IMR-90 (cell line): ENCODE results near the gene SMIM10L1. TPM values are rescaled to one million over a fixed set of nuclear protein-coding genes. Genes with fewer than 3 reads are reported as not detected.

Experiments
- ATAC-seq: fragments of 200-7000 bp; cut with Tn5 transposase; 2 replicates; pipeline ENCODE4 v1.9.1; 2020; ENCODE audit warnings: low read depth, mild to moderate bottlenecking, moderate library complexity
- BruUV-seq: library from RNA; stranded (reverse); fragments of 400-500 nt; replicated peaks from 2 replicates; lab custom pipeline; 2021; lab: Mats Ljungman, UMichigan
- CTCF ChIA-PET: fragments of 300-600 bp; formaldehyde crosslinking; extraction: SDS; loops from one replicate; lab custom pipeline; 2021; ENCODE audit warnings: antibody characterized with exemption; lab: Yijun Ruan, JAX
- POLR2A ChIA-PET: fragments of 300-600 bp; sonication (Branson Sonifier 250); formaldehyde crosslinking; loops from one replicate; lab custom pipeline; 2022; ENCODE audit warnings: antibody characterized with exemption; ENCODE audit not compliant: unreplicated experiment; lab: Charles Lee
- DNase-seq: peaks from one replicate; pipeline ENCODE4 v3.0.0; 2013
- H2AFZ ChIP-seq: replicated peaks from 2 replicates; pipeline ENCODE3; 2013; ENCODE audit warnings: low read length, mild to moderate bottlenecking; ENCODE audit not compliant: poor library complexity
- H2AK5ac ChIP-seq: 2 replicates; pipeline ENCODE4 v1.6.1; 2013; ENCODE audit warnings: low read depth, low read length, inconsistent platforms
- H2AK9ac ChIP-seq: replicated peaks from 2 replicates; pipeline ENCODE3; 2013; ENCODE audit warnings: mild to moderate bottlenecking, low read depth, low read length, moderate library complexity; ENCODE audit not compliant: poor library complexity
- H2BK120ac ChIP-seq: 2 replicates; pipeline ENCODE4 v1.6.1; 2013; ENCODE audit warnings: low read depth, low read length, inconsistent platforms
- H2BK15ac ChIP-seq: 3 replicates; pipeline ENCODE4 v1.6.1; 2013; ENCODE audit warnings: low read depth, low read length, inconsistent platforms
- H2BK20ac ChIP-seq: 2 replicates; pipeline ENCODE4 v1.6.1; 2013; ENCODE audit warnings: low read depth, mild to moderate bottlenecking, inconsistent platforms, low read length, moderate library complexity
- H2BK5ac ChIP-seq: 2 replicates; pipeline ENCODE4 v1.6.1; 2013; ENCODE audit warnings: mild to moderate bottlenecking, low read depth, low read length, inconsistent platforms; ENCODE audit not compliant: poor library complexity, severe bottlenecking
- H3K14ac ChIP-seq: replicated peaks from 2 replicates; pipeline ENCODE4 v1.6.1; 2013; ENCODE audit warnings: low read depth, low read length, inconsistent platforms
- H3K18ac ChIP-seq: 2 replicates; pipeline ENCODE4 v1.6.1; 2013; ENCODE audit warnings: low read depth, low read length, control low read depth
- H3K23ac ChIP-seq: 2 replicates; pipeline ENCODE4 v1.6.1; 2013; ENCODE audit warnings: low read depth, low read length, inconsistent platforms
- H3K27ac ChIP-seq: 2 replicates; pipeline ENCODE4 v1.5.1; 2013; ENCODE audit warnings: mild to moderate bottlenecking, control low read depth, low read length; ENCODE audit not compliant: insufficient read depth
- H3K27me3 ChIP-seq: 2 replicates; pipeline ENCODE4 v1.6.1; 2013; ENCODE audit warnings: low read length; ENCODE audit not compliant: control insufficient read depth, insufficient read depth
- H3K36me3 ChIP-seq: 2 replicates; pipeline ENCODE4 v1.6.1; 2013; ENCODE audit warnings: low read length, mixed read lengths; ENCODE audit not compliant: control insufficient read depth, insufficient read depth
- H3K4ac ChIP-seq: 2 replicates; pipeline ENCODE4 v1.6.1; 2013; ENCODE audit warnings: low read depth, low read length, inconsistent platforms
- H3K4me1 ChIP-seq: 2 replicates; pipeline ENCODE4 v1.6.1; 2013; ENCODE audit warnings: low read length, mixed read lengths; ENCODE audit not compliant: control insufficient read depth, insufficient read depth
- H3K4me2 ChIP-seq: 2 replicates; pipeline ENCODE4 v1.6.1; 2013; ENCODE audit warnings: low read depth, mild to moderate bottlenecking, control low read depth, low read length, moderate library complexity
- H3K4me3 ChIP-seq: 2 replicates; pipeline ENCODE4 v1.5.1; 2013; ENCODE audit warnings: low read depth, mild to moderate bottlenecking, control low read depth, low read length, moderate library complexity; ENCODE audit not compliant: insufficient read depth
- H3K56ac ChIP-seq: 2 replicates; pipeline ENCODE4 v1.6.1; 2013; ENCODE audit warnings: low read length, inconsistent platforms; ENCODE audit not compliant: insufficient read depth; ENCODE audit errors: extremely low read depth
- H3K79me1 ChIP-seq, 2 experiments: 2 replicates each; pipeline ENCODE4 v1.6.1; 2013; ENCODE audit warnings: low read length in 2 of 2, inconsistent platforms in 1 of 2, low read depth in 1 of 2
- H3K9ac ChIP-seq: 2 replicates; pipeline ENCODE4 v1.6.1; 2013; ENCODE audit warnings: low read depth, low read length, control low read depth
- H3K9me1 ChIP-seq: 2 replicates; pipeline ENCODE4 v1.6.1; 2013; ENCODE audit warnings: low read length, inconsistent platforms; ENCODE audit not compliant: insufficient read depth
- H3K9me3 ChIP-seq: 2 replicates; pipeline ENCODE4 v1.6.1; 2013; ENCODE audit warnings: low read length; ENCODE audit not compliant: control insufficient read depth, insufficient read depth
- H4K20me1 ChIP-seq: 2 replicates; pipeline ENCODE4 v1.6.1; 2013; ENCODE audit warnings: low read length, inconsistent platforms; ENCODE audit not compliant: insufficient read depth
- H4K5ac ChIP-seq: 2 replicates; pipeline ENCODE4 v1.6.1; 2013; ENCODE audit warnings: mild to moderate bottlenecking, low read depth, low read length, control low read depth
- H4K8ac ChIP-seq, 2 experiments: 2 replicates each; pipeline ENCODE4 v1.6.1; 2013; ENCODE audit warnings: low read depth in 2 of 2, low read length in 2 of 2, control low read depth in 1 of 2, inconsistent platforms in 1 of 2
- H4K91ac ChIP-seq: 2 replicates; pipeline ENCODE4 v1.6.1; 2013; ENCODE audit warnings: low read depth, low read length, inconsistent platforms; ENCODE audit not compliant: insufficient read depth
- CEBPB ChIP-seq: IDR thresholded peaks from 2 replicates; pipeline ENCODE4 v1.6.1; 2012; ENCODE audit warnings: low read depth, low read length, improper control_type of control experiment
- CHD1 ChIP-seq: IDR thresholded peaks from 2 replicates; pipeline ENCODE4 v1.6.1; 2012; ENCODE audit warnings: low read depth, low read length, improper control_type of control experiment
- MXI1 ChIP-seq: IDR thresholded peaks from 2 replicates; pipeline ENCODE4 v1.6.1; 2012; ENCODE audit warnings: low read depth, mild to moderate bottlenecking, low read length, moderate library complexity, borderline replicate concordance
- NFE2L2 ChIP-seq: fragments of 150-350 bp; IDR thresholded peaks from 2 replicates; pipeline ENCODE4 v1.6.1; 2016; ENCODE audit warnings: low read depth, mild to moderate bottlenecking, low read length
- RAD21 ChIP-seq: IDR thresholded peaks from 2 replicates; pipeline ENCODE4 v1.6.1; 2012; ENCODE audit warnings: low read length, improper control_type of control experiment
- RCOR1 ChIP-seq: IDR thresholded peaks from 2 replicates; pipeline ENCODE4 v1.6.1; 2012; ENCODE audit warnings: mild to moderate bottlenecking, low read length, improper control_type of control experiment; ENCODE audit not compliant: insufficient replicate concordance
- RFX5 ChIP-seq: IDR thresholded peaks from 2 replicates; pipeline ENCODE4 v1.8.0; 2012; ENCODE audit warnings: low read depth, mild to moderate bottlenecking, low read length, moderate library complexity
- WGBS, 2 experiments: methylation state at CpG; one replicate each; pipeline versions ENCODE4 v1.1.5 to v1.1.7; 2013; ENCODE audit warnings: missing lambda C conversion rate in 2 of 2; ENCODE audit not compliant: insufficient read length in 1 of 2; ENCODE audit errors: extremely low coverage in 2 of 2; 5-methylcytosine and 5-hydroxymethylcytosine counted together
- dilution Hi-C: fragments of 300-500 bp; cut with HindIII; formaldehyde crosslinking; loops from one replicate; pipeline ENCODE4 v1.14.3; 2018; ENCODE audit warnings: low sequenced_read_pairs; ENCODE audit not compliant: unreplicated experiment
- in situ Hi-C: fragments of 300-500 bp; cut with MboI; formaldehyde crosslinking; loops from 3 replicates; pipeline ENCODE4 v1.14.3; 2019; ENCODE audit warnings: low sequenced_read_pairs, inconsistent platforms, mixed read lengths
- intact Hi-C: fragments of 100-400 bp; cut with micrococcal nuclease; formaldehyde crosslinking; loops from 2 replicates; pipeline ENCODE4 v1.10.0; 2022
- polyA plus RNA-seq, 3 experiments: library from polyadenylated mRNA; depleted of rRNA; stranded (reverse); fragments of >200 nt; gene quantifications; 2 replicates each; pipeline ENCODE4 v1.2.3, GENCODE V29; 2012; ENCODE audit warnings: low replicate concordance in 1 of 3
- total RNA-seq: library from RNA; depleted of rRNA; stranded (reverse); fragments of >200 nt; gene quantifications from 2 replicates; pipeline ENCODE4 v1.2.3, GENCODE V29; 2012
- TF ChIP-seq, protein P1 (sequence below): fragments of 150-350 bp; IDR thresholded peaks from 2 replicates; pipeline ENCODE4 v1.6.1; 2017; ENCODE audit warnings: mild to moderate bottlenecking, antibody characterized with exemption, low read length, low read depth
- TF ChIP-seq, protein P2 (sequence below): fragments of 150-350 bp; IDR thresholded peaks from 2 replicates; pipeline ENCODE4 v1.6.1; 2016; ENCODE audit warnings: low read depth, mild to moderate bottlenecking, low read length, moderate library complexity, borderline replicate concordance

SMIM10L1 gene
- total and polyA plus RNA-seq, 2 of the 4 experiments (the other 2 are of a cell fraction): 2.7 to 4.5 TPM

DNA sequence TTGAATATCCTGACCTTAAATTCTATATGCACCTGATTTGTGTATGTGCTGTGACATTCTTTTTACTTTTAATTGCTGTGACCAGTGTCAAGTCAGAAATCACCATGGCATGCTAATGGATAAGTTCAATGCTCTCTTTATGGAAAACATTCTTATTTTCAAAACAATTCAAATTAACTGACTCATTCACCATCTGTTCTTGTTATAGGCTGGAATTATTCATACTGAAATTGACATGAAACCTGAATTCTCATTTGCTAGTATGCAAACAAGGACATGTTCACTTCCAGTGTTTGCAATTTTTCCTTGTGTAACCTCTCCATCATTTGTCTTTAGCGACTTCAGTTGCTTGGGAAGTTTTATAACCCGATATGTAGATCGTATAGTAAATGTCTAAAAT, 36.7 kb upstream of the SMIM10L1 start, which contains the start of gene TAS2R30:
TSS of gene TAS2R30 (minus strand) at position 340 of the 400 bp plus-strand sequence. CDS start 400 bp downstream, outside the sequence.
- H3K23ac ChIP-seq: no peak within 1 kb of the TSS
- TF ChIP-seq MXI1: no peak
- TF ChIP-seq, protein P1, sequence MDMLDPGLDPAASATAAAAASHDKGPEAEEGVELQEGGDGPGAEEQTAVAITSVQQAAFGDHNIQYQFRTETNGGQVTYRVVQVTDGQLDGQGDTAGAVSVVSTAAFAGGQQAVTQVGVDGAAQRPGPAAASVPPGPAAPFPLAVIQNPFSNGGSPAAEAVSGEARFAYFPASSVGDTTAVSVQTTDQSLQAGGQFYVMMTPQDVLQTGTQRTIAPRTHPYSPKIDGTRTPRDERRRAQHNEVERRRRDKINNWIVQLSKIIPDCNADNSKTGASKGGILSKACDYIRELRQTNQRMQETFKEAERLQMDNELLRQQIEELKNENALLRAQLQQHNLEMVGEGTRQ: no peak
- TF ChIP-seq NFE2L2: no peak
- TF ChIP-seq RAD21: no peak
- TF ChIP-seq CEBPB: no peak
- no peak for TF ChIP-seq RFX5
- TF ChIP-seq, protein P2, sequence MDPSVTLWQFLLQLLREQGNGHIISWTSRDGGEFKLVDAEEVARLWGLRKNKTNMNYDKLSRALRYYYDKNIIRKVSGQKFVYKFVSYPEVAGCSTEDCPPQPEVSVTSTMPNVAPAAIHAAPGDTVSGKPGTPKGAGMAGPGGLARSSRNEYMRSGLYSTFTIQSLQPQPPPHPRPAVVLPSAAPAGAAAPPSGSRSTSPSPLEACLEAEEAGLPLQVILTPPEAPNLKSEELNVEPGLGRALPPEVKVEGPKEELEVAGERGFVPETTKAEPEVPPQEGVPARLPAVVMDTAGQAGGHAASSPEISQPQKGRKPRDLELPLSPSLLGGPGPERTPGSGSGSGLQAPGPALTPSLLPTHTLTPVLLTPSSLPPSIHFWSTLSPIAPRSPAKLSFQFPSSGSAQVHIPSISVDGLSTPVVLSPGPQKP: no peak
- no peak for TF ChIP-seq RCOR1
- TF ChIP-seq CHD1: no peak
- H2BK5ac ChIP-seq: no peak within 1 kb of the TSS
- H4K5ac ChIP-seq: no peak within 1 kb of the TSS
- no peak within 1 kb of the TSS for H2BK120ac ChIP-seq
- no peak within 1 kb of the TSS for H3K4ac ChIP-seq
- 0 out of 2 replicates have a peak, but pooled peaks cover 3% of the 10 kb centered on the region for H3K9me1 ChIP-seq
- intact Hi-C loops (no loop called here), dilution Hi-C loops (no loop called here), in situ Hi-C loops (no loop called here)
- no peaks in the 10 kb centered on the region; the same call in 1 of the 2 replicates for H3K36me3 ChIP-seq
- H3K18ac ChIP-seq: no peak within 1 kb of the TSS
- no peak within 1 kb of the TSS for H2AK9ac ChIP-seq
- no peaks in the 10 kb centered on the region for H3K4me1 ChIP-seq
- H2BK20ac ChIP-seq: no peak within 1 kb of the TSS
- no peak within 1 kb of the TSS for H4K8ac ChIP-seq
- no peaks in the 10 kb centered on the region for H3K27me3 ChIP-seq
- H4K20me1 ChIP-seq: peaks cover 9% of the 10 kb centered on the region
- H2AK5ac ChIP-seq: no peak within 1 kb of the TSS
- no peaks in the 10 kb centered on the region for H3K9me3 ChIP-seq
- H3K14ac ChIP-seq: no peak within 1 kb of the TSS
- no peak for DNase-seq
- H3K27ac ChIP-seq: no peak within 1 kb of the TSS
- ATAC-seq: no peak
- ChIA-PET CTCF (no interaction called here), POLR2A (no interaction called here)
- no peak within 1 kb of the TSS for H3K4me2 ChIP-seq
- peaks cover 18 to 30% of the 10 kb centered on the region in 2 experiments for H3K79me1 ChIP-seq
- WGBS, 2 experiments: no CpG with 5 or more reads among the region's 3 CpGs
- H3K56ac ChIP-seq: no peak within 1 kb of the TSS
- no peak within 1 kb of the TSS for H3K9ac ChIP-seq
- no peak within 1 kb of the TSS for H2BK15ac ChIP-seq
- no peak within 1 kb of the TSS for H3K4me3 ChIP-seq
- no TSS peak for BruUV-seq
- H2AFZ ChIP-seq: no peak within 1 kb of the TSS
- no peak within 1 kb of the TSS for H4K91ac ChIP-seq
